Activated CD4-positive, CD25-positive, alpha-beta regulatory T cell treated with anti-CD3 and anti-CD28 coated beads, Interleukin-2, amount 50 U/mL, for 24 hours (primary cell): Measurements from ENCODE around the gene NFKBIB.
"Not testable (repeated sequence)": the region's sequence is repeated elsewhere in the genome, so short reads cannot be mapped to it uniquely, and the experiment has no call there.

Source experiments
- ATAC-seq, 2 donors: fragments of 150-1000 bp; cut with Tn5 transposase; one replicate each; pipeline ENCODE4 v1.10.0; 2021; ENCODE audit warnings: mild to moderate bottlenecking in 1 of 2, moderate library complexity in 1 of 2

NFKBIB gene

GRCh38 chr19:38899447-38900201, at the start of gene NFKBIB, which contains the start of gene SIRT2:
TSS of gene NFKBIB (plus strand) at chr19:38899969. CDS start at chr19:38900033, 64 bp downstream.
TSS of gene SIRT2 (minus strand) at chr19:38899618. CDS start at chr19:38899521, 97 bp downstream.
- peak; percentile 92 to 94 for ATAC-seq

DNA sequence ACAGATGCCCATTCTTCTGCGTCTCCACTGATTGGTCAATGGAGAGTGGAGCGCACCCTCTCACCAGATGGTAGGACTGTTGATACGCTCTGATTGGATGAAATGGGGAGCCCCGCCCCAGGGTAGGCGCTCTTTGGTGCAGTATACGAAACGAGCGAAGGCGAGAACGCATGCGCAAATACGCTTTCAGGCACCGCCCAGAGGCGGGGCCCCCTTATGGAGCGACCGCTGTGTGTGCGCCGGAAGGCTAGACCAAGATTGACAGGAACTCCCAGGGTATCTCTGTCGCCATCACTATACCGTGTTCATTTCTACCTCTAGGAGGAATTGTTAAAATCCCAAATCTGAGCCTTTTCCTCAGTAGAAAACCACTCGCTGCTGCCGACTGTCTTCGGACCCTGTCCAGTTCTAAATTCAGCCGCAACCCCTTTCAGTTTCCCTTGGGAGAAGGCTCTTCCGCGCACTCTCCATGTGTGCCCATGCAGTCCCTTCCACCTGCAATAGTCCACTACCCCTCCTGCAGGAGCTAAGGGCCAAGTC, 49.3 kb upstream of the NFKBIB start:
- peak; percentile 83 to 84 for ATAC-seq

DNA sequence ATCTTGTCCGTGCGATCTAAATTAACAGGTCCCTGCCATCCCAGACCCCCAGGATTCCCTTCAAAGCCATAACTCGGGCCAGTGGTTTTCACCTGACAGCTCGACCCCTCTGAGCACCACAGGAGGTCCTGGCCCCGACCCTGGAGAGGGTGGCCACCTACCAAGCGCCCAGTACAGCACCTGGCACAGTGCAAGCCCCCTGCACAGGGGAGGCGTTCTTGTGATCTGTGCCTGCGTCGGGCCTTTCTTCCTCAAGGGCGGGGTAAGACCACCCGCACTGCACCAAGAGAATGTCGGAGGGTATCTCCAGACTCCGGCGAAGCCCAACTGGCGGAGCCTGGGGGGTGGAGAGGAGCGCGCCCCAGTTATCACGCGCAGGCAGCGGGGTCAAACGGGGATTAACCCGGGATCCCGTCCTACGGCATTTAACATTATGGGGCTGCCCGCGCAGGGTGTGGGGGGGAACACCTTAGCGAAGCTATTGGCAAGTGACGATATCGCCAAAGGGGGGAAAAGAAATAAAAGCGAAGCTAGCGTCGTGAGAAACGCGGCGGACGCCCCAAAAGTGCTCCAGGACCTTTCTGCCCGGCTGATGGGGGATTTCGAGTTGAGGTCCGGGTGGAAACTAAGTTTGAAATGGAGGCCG, 48.7 kb upstream of the NFKBIB start:
- no peak for ATAC-seq

- peak in 1 of 2 donors; percentile 2 for ATAC-seq
Measured at GRCh38 chr19:38851622-38852230, 48.0 kb upstream of the NFKBIB start.

DNA sequence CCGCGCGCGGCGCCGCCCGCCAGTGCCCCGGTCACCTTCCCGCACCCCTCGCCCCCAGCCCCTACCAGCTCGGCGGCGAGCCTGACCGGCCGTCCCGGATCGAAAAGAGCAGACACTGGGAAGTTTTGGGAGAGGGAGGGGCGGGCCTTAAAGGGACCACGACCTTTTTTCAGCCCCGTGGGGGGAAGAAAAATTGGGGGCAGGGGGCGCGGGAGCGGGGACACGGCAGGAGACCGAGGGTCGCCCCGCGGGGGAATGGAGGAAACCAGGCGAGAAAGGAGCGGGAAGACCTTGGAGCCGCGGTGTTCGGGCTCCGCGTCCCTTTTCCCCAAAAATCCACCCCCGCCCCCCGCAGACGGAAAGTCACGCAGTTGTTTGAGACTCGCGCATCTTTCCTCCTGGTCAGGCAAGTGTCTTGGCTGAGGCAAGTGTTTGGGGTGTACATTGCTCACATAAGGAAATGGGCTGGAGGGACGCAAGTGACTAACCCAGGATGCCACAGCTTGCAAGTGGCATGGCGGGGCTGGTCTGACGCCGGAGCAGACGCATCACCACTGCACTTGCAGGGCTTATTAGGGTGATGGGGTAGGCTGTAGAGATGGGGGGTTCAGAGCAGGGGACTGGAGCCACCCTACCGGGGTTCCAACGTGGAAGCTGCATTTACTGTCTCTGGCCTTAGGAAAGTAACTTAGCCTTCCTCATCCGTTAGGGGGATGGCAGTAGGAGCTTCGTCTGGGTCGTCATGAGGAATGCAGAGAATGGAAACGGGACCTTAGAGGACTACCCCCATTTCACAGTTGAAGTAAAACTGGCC, 47.3 kb upstream of the NFKBIB start:
- no peak for ATAC-seq

DNA sequence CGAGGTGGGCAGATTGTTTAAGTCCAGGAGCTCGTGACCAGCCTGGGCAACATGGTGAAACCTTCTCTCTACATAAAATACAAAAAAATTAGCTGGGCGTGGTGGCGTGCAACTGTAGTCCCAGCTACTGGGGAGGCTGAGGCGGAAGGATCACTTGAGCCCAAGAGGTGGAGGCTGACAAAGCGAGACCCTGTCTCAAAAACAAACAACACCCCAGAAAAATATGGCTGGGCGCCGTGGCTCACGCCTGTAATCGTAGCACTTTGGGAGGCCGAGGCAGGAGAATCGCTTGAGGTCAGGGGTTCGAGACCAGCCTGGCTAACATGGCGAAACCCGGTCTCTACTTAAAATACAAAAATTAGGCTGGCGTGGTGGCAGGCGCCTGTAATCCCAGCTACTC, 46.6 kb upstream of the NFKBIB start:
- ATAC-seq = no peak

DNA sequence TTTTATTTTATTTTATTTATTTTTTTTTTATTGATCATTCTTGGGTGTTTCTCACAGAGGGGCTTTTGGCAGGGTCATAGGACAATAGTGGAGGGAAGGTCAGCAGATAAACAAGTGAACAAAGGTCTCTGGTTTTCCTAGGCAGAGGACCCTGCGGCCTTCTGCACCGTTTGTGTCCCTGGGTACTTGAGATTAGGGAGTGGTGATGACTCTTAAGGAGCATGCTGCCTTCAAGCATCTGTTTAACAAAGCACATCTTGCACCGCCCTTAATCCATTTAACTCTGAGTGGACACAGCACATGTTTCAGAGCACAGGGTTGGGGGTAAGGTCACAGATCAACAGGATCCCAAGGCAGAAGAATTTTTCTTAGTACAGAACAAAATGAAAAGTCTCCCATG, 44.8 kb upstream of the NFKBIB start:
- ATAC-seq = not testable (repeated sequence)

- not testable (repeated sequence) for ATAC-seq
Measured at GRCh38 chr19:38855751-38856150, 44.0 kb upstream of the NFKBIB start.

- ATAC-seq = no peak
Measured at GRCh38 chr19:38856813-38857212, 43.0 kb upstream of the NFKBIB start.

- not testable (repeated sequence) for ATAC-seq
Measured at GRCh38 chr19:38859631-38860204, 40.1 kb upstream of the NFKBIB start.

GRCh38 chr19:38861368-38861767, 38.4 kb upstream of the NFKBIB start:
- ATAC-seq = no peak

- ATAC-seq = no peak
Measured at GRCh38 chr19:38862321-38863059, 37.3 kb upstream of the NFKBIB start.

DNA sequence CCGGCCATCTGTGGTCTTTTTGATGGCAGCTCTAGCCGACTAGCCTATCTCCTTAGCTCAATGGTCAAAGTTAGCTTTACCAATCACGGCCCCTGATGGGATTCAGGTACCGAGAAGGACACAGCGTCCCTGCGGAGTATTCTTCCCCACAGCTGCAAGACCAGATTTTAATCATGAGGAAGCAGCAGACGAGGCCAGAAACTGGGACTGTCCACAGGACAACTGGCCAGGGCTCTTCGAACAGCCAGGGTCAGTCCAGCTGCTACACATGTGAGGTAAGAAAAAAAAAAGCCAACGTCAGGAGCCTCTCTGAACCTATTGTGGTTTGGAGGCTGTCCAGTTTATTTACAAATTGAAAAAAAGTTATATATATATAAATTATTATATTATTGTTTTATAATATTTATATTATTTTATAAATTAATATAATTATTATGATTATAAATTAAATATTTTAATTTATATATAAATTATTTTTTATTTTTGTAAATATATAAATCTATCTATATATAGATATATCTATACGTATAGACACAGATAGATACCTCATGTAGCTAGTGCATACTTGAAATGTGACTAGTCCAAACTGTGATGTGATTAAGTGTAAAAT, 32.5 kb upstream of the NFKBIB start:
- ATAC-seq = no peak

DNA sequence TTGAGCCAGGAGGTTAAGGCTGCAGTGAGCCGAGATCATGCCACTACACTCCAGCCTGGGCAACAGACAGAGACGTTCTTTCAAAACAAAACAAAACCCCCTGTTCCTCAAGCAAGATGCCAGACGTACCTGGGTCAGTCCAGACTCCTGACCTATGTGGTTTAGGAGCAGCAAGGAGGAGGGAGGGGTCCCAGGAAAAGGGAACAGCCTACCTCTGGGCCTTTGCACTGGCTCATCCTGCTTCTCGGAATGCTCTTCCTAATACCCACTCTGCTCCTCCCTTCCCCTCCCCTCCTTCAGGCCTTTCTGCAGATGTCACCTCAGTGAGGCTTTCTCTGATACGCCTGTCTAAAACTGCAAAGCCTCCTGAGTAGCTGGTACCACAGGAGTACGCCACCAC, 31.2 kb upstream of the NFKBIB start:
- no peak for ATAC-seq

GRCh38 chr19:38869160-38869835, 30.5 kb upstream of the NFKBIB start:
- no peak for ATAC-seq

GRCh38 chr19:38869836-38870607, 29.7 kb upstream of the NFKBIB start:
- peak; percentile 94 to 95 for ATAC-seq

- ATAC-seq = no peak
Measured at GRCh38 chr19:38870612-38871011, 29.2 kb upstream of the NFKBIB start.

- not testable (repeated sequence) for ATAC-seq
Measured at GRCh38 chr19:38873400-38873799, 26.4 kb upstream of the NFKBIB start.

DNA sequence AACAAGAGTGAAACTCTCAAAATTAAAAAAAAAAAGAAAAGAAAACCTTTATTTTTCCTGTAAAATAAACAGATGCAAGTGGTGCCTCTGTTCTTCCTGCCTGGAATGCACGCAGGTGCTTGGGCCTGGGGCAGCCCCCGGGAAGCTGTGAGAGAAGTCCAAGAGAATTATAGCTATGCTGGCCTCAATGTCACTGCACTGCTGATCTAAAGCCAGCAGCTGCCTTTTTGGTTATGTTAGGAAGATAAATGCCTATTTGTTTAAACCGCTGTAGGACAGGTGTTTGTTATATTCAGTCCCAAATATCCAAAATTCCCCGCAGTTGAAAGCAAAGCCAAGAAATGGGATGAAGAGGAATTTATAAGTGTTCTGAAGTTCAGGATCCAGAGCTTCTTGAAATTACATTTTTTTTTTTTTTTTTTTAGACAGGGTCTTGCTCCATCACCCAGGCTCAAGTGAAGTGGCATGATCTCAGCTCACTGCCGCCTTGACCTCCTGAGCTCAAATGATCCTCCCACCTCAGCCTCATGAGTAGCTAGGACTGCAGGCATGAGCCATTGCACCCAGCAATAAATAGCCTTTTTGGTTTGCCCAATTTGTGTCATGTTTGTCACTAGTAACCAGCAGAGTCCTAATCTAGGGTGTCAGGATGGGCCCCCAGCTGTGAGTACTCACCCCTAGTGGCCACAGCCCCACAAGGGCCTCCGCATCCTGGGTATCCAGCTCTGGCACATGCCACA, 23.9 kb upstream of the NFKBIB start:
- ATAC-seq = no peak
